SU-DHL-6 (cell line): Measurements from ENCODE around the gene ENTR1.
"Not testable (repeated sequence)": the region's sequence is repeated elsewhere in the genome, so short reads cannot be mapped to it uniquely, and the experiment has no call there.

ENCODE experiments used
- EZH2phosphoT487 ChIP-seq: fragments of 200-600 bp; sonication (generic), shearing (Covaris generic); conservative IDR thresholded peaks from 2 replicates; pipeline ENCODE4 v1.6.1; 2018; ENCODE audit warnings: mild to moderate bottlenecking, antibody characterized with exemption, low read length, moderate library complexity, mixed read lengths
- TF ChIP-seq, protein P1 (sequence below): fragments of 200-600 bp; sonication (generic); IDR thresholded peaks from one replicate; pipeline ENCODE4 v1.5.1; 2017; ENCODE audit warnings: antibody characterized with exemption, mild to moderate bottlenecking, low read length, moderate library complexity; ENCODE audit not compliant: insufficient read depth, poor library complexity, severe bottlenecking

DNA sequence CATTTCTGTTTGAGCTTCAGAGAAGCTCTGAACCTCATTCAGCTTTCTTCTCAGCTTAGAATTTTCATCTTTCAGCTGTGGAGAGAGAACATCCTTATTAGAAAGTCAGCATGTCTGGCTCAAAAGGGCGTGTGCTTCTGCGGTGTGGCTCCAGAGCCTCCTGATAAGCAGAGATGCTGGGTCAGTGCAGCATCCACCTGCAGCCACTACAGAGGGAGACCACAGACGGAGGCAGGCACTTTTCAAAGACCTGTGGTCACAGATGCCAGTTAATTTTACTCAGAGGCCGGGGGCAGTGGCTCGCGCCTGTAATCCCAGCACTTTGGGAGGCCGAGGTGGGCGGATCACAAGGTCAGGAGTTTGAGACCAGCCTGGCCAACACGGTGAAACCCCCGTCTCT lies 4.5 kb downstream of the ENTR1 start:
- TF ChIP-seq, protein P1, sequence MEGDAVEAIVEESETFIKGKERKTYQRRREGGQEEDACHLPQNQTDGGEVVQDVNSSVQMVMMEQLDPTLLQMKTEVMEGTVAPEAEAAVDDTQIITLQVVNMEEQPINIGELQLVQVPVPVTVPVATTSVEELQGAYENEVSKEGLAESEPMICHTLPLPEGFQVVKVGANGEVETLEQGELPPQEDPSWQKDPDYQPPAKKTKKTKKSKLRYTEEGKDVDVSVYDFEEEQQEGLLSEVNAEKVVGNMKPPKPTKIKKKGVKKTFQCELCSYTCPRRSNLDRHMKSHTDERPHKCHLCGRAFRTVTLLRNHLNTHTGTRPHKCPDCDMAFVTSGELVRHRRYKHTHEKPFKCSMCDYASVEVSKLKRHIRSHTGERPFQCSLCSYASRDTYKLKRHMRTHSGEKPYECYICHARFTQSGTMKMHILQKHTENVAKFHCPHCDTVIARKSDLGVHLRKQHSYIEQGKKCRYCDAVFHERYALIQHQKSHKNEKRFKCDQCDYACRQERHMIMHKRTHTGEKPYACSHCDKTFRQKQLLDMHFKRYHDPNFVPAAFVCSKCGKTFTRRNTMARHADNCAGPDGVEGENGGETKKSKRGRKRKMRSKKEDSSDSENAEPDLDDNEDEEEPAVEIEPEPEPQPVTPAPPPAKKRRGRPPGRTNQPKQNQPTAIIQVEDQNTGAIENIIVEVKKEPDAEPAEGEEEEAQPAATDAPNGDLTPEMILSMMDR, result not testable (repeated sequence)
- TF ChIP-seq EZH2phosphoT487, result not testable (repeated sequence)
